Right atrium auricular region (tissue), 2 donors: Measurements from ENCODE around the gene BHLHE23. TPM values are rescaled to one million over a fixed set of nuclear protein-coding genes. Genes with fewer than 3 reads are reported as not detected.

Source experiments
- DNase-seq: peaks from one replicate; pipeline ENCODE4 v3.0.0-alpha.2; 2019; ENCODE audit warnings: low spot score
- H3K27ac ChIP-seq, 2 donors: fragments of 200-600 bp; sonication (generic); 1 replicate in 1 of 2; 2 replicates in 1 of 2; pipeline ENCODE4 v1.5.1; 2016 to 2019
- H3K27me3 ChIP-seq, 2 donors: fragments of 200-600 bp; sonication (generic); one replicate each; pipeline versions ENCODE4 v1.5.1 to v1.6.0; 2017 to 2019
- H3K36me3 ChIP-seq: fragments of 200-600 bp; sonication (generic); one replicate; pipeline ENCODE4 v1.5.1; 2016
- H3K4me1 ChIP-seq, 2 donors: fragments of 200-600 bp; sonication (generic); one replicate each; pipeline versions ENCODE4 v1.5.1 to v1.6.0; 2017 to 2019
- H3K4me3 ChIP-seq, 2 donors: fragments of 200-600 bp; sonication (generic); 1 replicate in 1 of 2; 2 replicates in 1 of 2; pipeline ENCODE4 v1.5.1; 2017 to 2019; ENCODE audit warnings: mild to moderate bottlenecking in 1 of 2, moderate library complexity in 1 of 2
- H3K9me3 ChIP-seq, 2 donors: fragments of 200-600 bp; sonication (generic); one replicate each; pipeline ENCODE4 v1.5.1; 2019
- CTCF ChIP-seq, 2 donors: fragments of 200-600 bp; sonication (generic); IDR thresholded peaks; one replicate each; pipeline ENCODE4 v1.5.1; 2019; ENCODE audit warnings: antibody characterized with exemption in 2 of 2
- total RNA-seq, 2 donors: library from RNA; depleted of rRNA; stranded (reverse); fragments of >200 nt; gene quantifications; one replicate each; pipeline ENCODE4 v1.1.0, GENCODE V29; 2016

BHLHE23 gene
- total RNA-seq, 2 donors from 2014 or later = not detected

DNA sequence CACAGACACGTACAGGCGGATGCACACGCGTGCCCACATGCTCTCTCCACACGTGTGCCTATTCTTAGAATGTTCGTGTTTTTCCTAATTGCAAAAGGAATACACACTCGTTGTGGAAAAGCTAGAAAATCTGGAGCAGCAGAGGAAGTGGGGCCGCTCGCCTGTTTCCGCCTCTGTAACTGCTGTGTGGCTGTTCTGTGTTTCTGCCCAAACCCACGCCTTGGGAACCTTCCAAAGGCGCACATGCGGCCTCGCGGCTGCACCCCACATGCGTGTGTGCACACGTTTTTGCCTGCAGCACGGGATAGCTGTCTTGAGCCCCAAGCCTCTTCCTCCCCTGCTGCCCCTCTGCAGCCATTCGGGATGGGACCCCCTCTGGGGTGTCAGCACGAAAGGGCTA is 42.1 kb downstream of the BHLHE23 start:
- Histone ChIP-seq H3K4me1 (no peaks in the 10 kb centered on the region), H3K4me3 (no peak overlapping the region), H3K27me3 (no peaks in the 10 kb centered on the region), H3K27ac (no peak overlapping the region), H3K36me3 (no peaks in the 10 kb centered on the region), H3K9me3 (no peaks in the 10 kb centered on the region)
- DNase-seq = no peak
- no peak for TF ChIP-seq CTCF (IDR thresholded peaks at IDR 0.05)

DNA sequence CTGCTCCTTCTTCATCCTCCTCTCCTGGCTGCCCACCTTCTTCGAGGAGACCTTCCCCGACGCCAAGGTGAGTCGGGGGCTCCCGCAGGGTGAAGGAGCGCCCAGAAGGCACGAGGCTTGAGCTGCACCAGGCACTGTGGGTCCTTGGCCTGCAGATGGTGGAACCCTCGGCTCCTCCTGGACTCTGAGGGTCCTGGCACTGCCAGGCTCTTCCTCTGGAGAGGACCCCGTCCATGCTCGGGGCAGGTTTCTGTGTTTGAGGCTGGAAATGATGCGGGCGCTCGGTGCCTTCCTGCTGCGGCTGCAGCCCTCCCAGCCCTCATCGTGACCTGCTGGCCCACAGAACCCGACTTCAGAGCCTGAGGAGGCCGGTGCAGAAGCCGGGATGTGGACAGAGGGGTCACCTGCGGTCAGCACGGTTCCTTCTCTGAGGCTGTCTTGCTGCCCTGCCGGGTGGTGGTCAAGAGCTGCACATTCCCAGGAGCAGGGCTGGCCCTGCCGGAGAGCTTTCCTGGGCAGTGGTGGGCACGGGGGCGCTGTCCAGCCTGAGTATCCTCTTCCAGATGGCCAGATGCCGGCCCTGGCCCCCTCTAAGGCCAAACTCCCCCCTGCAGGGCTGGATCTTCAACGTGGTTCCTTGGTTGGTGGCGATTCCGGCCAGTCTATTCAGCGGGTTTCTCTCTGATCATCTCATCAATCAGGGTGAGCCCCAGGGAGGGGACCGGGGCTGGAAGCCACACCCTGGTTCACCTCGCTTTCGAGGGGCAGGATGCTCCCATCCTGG is 43.0 kb downstream of the BHLHE23 start:
- no peaks in the 10 kb centered on the region for H3K9me3 ChIP-seq
- H3K27ac ChIP-seq = no peak overlapping the region
- H3K36me3 ChIP-seq = no peaks in the 10 kb centered on the region
- DNase-seq = no peak
- TF ChIP-seq CTCF (IDR thresholded peaks at IDR 0.05) = no peak
- H3K27me3 ChIP-seq = no peaks in the 10 kb centered on the region
- H3K4me1 ChIP-seq = no peaks in the 10 kb centered on the region
- no peak overlapping the region for H3K4me3 ChIP-seq

- H3K36me3 ChIP-seq = no peaks in the 10 kb centered on the region
- H3K4me3 ChIP-seq = no peak overlapping the region
- no peak overlapping the region for H3K27ac ChIP-seq
- no peaks in the 10 kb centered on the region for H3K9me3 ChIP-seq
- no peaks in the 10 kb centered on the region for H3K27me3 ChIP-seq
- TF ChIP-seq CTCF (IDR thresholded peaks at IDR 0.05) = no peak
- DNase-seq = no peak
- no peaks in the 10 kb centered on the region for H3K4me1 ChIP-seq
These were observed 43.7 kb downstream of the BHLHE23 start for GRCh38 chr20:62962891-62963613.

DNA sequence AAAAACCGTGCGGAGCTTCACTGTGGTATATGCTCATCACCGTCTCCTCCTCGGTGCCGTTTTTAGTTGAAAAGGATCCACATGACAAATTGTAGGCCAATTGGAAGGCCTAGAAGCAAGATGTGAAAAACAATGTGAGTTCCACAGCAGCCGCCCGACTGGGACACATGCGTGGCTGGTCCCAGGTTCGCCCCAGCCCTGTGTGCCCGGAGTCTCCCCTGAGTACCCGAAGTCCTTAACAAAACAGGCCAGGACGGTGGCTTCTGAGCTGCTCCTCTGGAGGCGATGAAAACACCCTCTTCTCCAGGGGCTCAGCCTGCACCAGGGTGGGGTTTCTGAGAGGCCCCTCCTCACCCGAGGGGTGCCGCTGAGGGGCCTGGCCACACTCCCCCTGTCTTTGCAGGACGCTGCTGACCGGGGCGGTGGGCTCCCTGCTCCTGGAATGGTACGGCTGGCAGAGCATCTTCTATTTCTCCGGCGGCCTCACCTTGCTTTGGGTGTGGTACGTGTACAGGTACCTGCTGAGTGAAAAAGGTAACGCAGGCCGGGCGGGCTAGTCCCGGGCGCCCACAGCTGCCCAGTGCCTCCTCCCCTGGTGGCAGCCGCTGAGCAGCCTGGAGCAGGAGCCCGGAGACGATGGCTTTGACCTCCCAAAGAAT is 44.4 kb downstream of the BHLHE23 start:
- Histone ChIP-seq H3K27me3 (no peaks in the 10 kb centered on the region), H3K9me3 (no peaks in the 10 kb centered on the region), H3K4me3 (no peak overlapping the region), H3K27ac (no peak overlapping the region), H3K36me3 (no peaks in the 10 kb centered on the region), H3K4me1 (no peaks in the 10 kb centered on the region)
- DNase-seq = no peak
- no peak for TF ChIP-seq CTCF (IDR thresholded peaks at IDR 0.05)

DNA sequence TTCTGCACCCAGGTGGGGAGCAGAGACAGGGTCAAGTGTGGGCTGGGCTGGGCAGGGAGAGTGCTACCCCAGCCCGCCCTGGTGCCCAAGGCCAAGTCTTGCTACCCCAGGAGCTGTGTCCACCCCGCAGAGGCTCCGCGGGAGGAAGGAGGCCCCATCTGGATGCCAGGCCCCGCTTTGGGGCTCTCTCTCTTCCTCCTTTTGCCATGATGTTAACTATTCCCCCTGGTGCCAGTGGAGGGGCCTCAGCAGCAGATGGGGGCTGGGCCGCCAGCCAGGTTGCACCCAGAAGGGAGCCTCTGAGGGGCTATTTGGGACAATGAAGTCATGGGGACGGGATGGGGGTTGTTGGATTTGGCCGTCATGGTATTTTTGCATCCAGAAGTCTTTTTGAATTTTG is 45.0 kb downstream of the BHLHE23 start:
- TF ChIP-seq CTCF (IDR thresholded peaks at IDR 0.05) = no peak
- DNase-seq = no peak
- Histone ChIP-seq H3K27ac (peak overlapping the region in 1 of 2 donors; percentile 59), H3K27me3 (no peaks in the 10 kb centered on the region), H3K36me3 (no peaks in the 10 kb centered on the region), H3K4me1 (no peaks in the 10 kb centered on the region), H3K4me3 (no peak overlapping the region), H3K9me3 (no peaks in the 10 kb centered on the region)
